ENCODE measurements around the gene NOS2. TPM values are rescaled to one million over a fixed set of nuclear protein-coding genes. Genes with fewer than 3 reads are reported as not detected.

NOS2 gene
- total RNA-seq, 4 donors from 2014 or later: 0.18 to 0.97 (median 0.38) TPM; not detected in 1

GRCh38 chr17:27778183-27778582 lies 22.1 kb downstream of the NOS2 start:
- no peak for TF ChIP-seq POLR2AphosphoS5 (IDR thresholded peaks at IDR 0.05)
- no peak for TF ChIP-seq EP300 (IDR thresholded peaks at IDR 0.05)
- no peak for TF ChIP-seq POLR2A (IDR thresholded peaks at IDR 0.05)
- TF ChIP-seq, protein P1, sequence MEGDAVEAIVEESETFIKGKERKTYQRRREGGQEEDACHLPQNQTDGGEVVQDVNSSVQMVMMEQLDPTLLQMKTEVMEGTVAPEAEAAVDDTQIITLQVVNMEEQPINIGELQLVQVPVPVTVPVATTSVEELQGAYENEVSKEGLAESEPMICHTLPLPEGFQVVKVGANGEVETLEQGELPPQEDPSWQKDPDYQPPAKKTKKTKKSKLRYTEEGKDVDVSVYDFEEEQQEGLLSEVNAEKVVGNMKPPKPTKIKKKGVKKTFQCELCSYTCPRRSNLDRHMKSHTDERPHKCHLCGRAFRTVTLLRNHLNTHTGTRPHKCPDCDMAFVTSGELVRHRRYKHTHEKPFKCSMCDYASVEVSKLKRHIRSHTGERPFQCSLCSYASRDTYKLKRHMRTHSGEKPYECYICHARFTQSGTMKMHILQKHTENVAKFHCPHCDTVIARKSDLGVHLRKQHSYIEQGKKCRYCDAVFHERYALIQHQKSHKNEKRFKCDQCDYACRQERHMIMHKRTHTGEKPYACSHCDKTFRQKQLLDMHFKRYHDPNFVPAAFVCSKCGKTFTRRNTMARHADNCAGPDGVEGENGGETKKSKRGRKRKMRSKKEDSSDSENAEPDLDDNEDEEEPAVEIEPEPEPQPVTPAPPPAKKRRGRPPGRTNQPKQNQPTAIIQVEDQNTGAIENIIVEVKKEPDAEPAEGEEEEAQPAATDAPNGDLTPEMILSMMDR (IDR thresholded peaks at IDR 0.05): no peak
- WGBS: 77% methylated on average over 4 of the region's 4 CpGs
- Histone ChIP-seq H3K9me3 (no peaks in the 10 kb centered on the region), H3K36me3 (no peaks in the 10 kb centered on the region), H3K4me1 (no peaks in the 10 kb centered on the region), H3K4me3 (no peak overlapping the region), H3K27me3 (no peaks in the 10 kb centered on the region), H3K27ac (no peak overlapping the region)
- no peak for DNase-seq (ENCODE audit: low spot score in 2 of 2)

GRCh38 chr17:27776882-27777624 lies 23.3 kb downstream of the NOS2 start:
- H3K36me3 ChIP-seq: no peaks in the 10 kb centered on the region
- H3K4me3 ChIP-seq: no peak overlapping the region
- no peak overlapping the region for H3K27ac ChIP-seq
- TF ChIP-seq POLR2AphosphoS5 (IDR thresholded peaks at IDR 0.05) (no peak), EP300 (IDR thresholded peaks at IDR 0.05) (no peak), POLR2A (IDR thresholded peaks at IDR 0.05) (no peak)
- TF ChIP-seq, protein P1 (IDR thresholded peaks at IDR 0.05): no peak
- no peaks in the 10 kb centered on the region for H3K4me1 ChIP-seq
- no peak for DNase-seq (ENCODE audit: low spot score in 2 of 2)
- no peaks in the 10 kb centered on the region for H3K9me3 ChIP-seq
- no peaks in the 10 kb centered on the region for H3K27me3 ChIP-seq
- 78% methylated on average over 11 of the region's 11 CpGs for WGBS

DNA sequence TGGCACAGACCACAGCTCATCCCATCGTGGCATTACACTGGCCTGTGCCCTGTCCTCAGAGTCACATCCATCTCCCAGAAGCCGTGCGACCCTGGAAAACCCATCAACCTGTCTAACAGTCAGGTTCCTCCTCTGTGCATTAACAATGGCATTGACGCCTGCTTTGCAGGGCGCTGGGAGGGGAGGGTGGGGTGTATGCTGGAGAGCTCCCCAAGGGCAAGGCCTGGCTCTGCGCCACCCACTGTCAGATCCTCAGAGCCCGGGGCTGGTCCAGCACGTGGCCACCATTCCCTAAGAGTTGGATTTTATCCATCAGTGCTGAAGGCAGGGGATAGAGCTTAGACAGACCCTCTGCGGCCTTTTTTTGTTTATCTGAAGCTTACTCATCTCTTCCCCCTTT lies 28.7 kb downstream of the NOS2 start:
- Histone ChIP-seq H3K27me3 (no peaks in the 10 kb centered on the region), H3K27ac (no peak overlapping the region), H3K9me3 (no peaks in the 10 kb centered on the region), H3K36me3 (no peaks in the 10 kb centered on the region), H3K4me3 (no peak overlapping the region), H3K4me1 (no peaks in the 10 kb centered on the region)
- DNase-seq (ENCODE audit: low spot score in 2 of 2): no peak
- TF ChIP-seq POLR2AphosphoS5 (IDR thresholded peaks at IDR 0.05) (no peak), EP300 (IDR thresholded peaks at IDR 0.05) (no peak), POLR2A (IDR thresholded peaks at IDR 0.05) (no peak)
- TF ChIP-seq, protein P1 (IDR thresholded peaks at IDR 0.05): no peak
- 65% methylated on average over 6 of the region's 9 CpGs for WGBS

DNA sequence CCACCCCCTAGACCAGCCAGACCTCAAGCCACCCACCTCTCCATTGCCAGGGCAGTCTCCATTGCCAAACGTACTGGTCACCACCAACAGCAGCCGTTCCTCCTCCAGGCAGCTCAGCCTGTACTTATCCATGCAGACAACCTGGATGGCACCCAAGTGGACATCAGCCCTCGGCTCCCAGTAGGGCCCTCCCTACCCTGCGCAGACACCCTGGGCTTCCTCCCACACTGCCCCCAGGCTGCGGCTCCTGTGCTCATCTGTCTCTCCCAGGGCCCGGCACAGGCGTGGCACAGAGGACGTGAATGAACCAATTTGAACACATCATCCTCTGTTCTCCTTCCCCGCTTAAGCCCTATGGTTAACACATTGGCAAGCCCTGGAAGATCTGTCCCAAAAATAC lies 29.5 kb downstream of the NOS2 start:
- TF ChIP-seq EP300 (IDR thresholded peaks at IDR 0.05) (no peak), POLR2AphosphoS5 (IDR thresholded peaks at IDR 0.05) (no peak)
- no peak overlapping the region for H3K4me3 ChIP-seq
- H3K4me1 ChIP-seq: no peaks in the 10 kb centered on the region
- H3K36me3 ChIP-seq: no peaks in the 10 kb centered on the region
- no peak overlapping the region for H3K27ac ChIP-seq
- no peak for DNase-seq (ENCODE audit: low spot score in 2 of 2)
- WGBS: 87% methylated on average over 9 of the region's 9 CpGs
- no peaks in the 10 kb centered on the region for H3K9me3 ChIP-seq
- H3K27me3 ChIP-seq: no peaks in the 10 kb centered on the region

DNA sequence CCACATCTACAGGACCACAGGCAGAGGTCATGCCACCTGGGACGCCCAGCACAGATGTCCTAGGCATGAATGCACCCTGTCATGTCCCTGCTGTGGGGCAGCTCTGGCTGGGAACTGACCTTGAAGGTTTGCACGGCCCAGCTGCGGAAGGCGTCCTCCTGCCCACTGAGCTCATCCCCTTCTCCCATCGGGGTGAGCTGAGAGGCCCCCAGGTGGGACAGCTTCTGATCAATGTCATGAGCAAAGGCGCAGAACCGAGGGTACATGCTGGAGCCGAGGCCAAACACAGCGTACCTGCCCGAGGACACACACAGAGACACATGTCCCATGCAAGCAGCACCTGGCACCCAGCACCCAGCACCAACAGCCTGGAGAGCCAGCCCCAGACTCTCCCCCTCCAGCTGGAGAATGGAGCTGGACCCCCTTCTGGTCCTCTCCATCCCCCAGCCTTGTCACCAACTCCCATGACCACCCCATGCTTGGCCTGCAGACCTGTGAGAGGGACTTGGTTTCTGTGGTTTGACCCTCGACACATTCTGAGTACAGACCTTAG lies 31.4 kb downstream of the NOS2 start:
- H3K27me3 ChIP-seq: no peaks in the 10 kb centered on the region
- no peaks in the 10 kb centered on the region for H3K4me1 ChIP-seq
- no peaks in the 10 kb centered on the region for H3K36me3 ChIP-seq
- H3K27ac ChIP-seq: no peak overlapping the region
- WGBS: 100% methylated on average over 2 of the region's 11 CpGs
- TF ChIP-seq POLR2A (IDR thresholded peaks at IDR 0.05) (no peak), POLR2AphosphoS5 (IDR thresholded peaks at IDR 0.05) (no peak), EP300 (IDR thresholded peaks at IDR 0.05) (no peak)
- TF ChIP-seq, protein P1 (IDR thresholded peaks at IDR 0.05): no peak
- H3K9me3 ChIP-seq: no peaks in the 10 kb centered on the region
- H3K4me3 ChIP-seq: no peak overlapping the region
- no peak for DNase-seq (ENCODE audit: low spot score in 2 of 2)
